Measurements from ENCODE around the gene SMARCA4.
"Not testable (repeated sequence)": the region's sequence is repeated elsewhere in the genome, so short reads cannot be mapped to it uniquely, and the experiment has no call there.

The SMARCA4 gene

DNA sequence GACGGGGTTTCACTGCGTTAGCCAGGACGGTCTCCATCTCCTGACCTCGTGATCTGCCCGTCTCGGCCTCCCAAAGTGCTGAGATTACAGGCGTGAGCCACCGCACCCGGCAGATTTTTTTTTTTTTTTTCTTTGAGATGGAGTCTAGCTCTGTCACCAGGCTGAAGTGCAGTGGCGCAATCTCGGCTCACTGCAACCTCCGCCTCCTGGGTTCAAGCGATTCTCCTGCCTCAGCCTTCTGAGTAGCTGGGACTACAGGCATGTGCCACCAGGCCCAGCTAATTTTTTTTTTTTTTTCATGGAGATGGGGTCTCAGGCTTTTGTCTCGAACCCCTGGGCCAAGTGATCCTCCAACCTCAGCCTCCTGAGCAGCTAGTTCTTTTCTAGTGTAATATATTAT lies 19.2 kb upstream of the SMARCA4 start:
- H2AK5ac ChIP-seq (ENCODE audit: low read length); H4K8ac ChIP-seq (ENCODE audit: low read depth, low read length); H3K4me3 ChIP-seq (ENCODE audit: low read depth, low read length); H3K27me3 ChIP-seq (ENCODE audit: insufficient read depth, low read length); H3K9ac ChIP-seq (ENCODE audit: low read length); H4K12ac ChIP-seq (ENCODE audit: low read depth, low read length); H3K79me2 ChIP-seq (ENCODE audit: control insufficient read depth, insufficient read depth, low read length, poor library complexity); H3K4me1 ChIP-seq (ENCODE audit: control insufficient read depth in 1 of 2, insufficient read depth in 2 of 2, low read length in 2 of 2); H3K27ac ChIP-seq (ENCODE audit: low read depth, low read length); H3K9me3 ChIP-seq (ENCODE audit: insufficient read depth, low read depth, low read length); H2AFZ ChIP-seq (ENCODE audit: insufficient read depth, low read length, poor library complexity); H3K23ac ChIP-seq (ENCODE audit: low read length); H3K36me3 ChIP-seq (ENCODE audit: control insufficient read depth in 1 of 2, insufficient read depth in 2 of 2, low read length in 2 of 2); H2BK12ac ChIP-seq (ENCODE audit: low read length); H3K4ac ChIP-seq (ENCODE audit: low read depth, low read length); H3K4me2 ChIP-seq (ENCODE audit: low read length); H3K18ac ChIP-seq (ENCODE audit: low read length); H2BK120ac ChIP-seq (ENCODE audit: insufficient read depth, low read length, poor library complexity); DNase-seq; H2BK5ac ChIP-seq (ENCODE audit: low read depth, low read length, poor library complexity); H3K14ac ChIP-seq (ENCODE audit: low read length); H4K91ac ChIP-seq (ENCODE audit: low read depth, low read length); H3K79me1 ChIP-seq (ENCODE audit: low read length): not testable (repeated sequence)
- no CpG with 5 or more reads among the region's 14 CpGs for WGBS (ENCODE audit: extremely low coverage, insufficient coverage, insufficient read length)

GRCh38 chr19:10943412-10943811 lies 17.4 kb upstream of the SMARCA4 start:
- H3K79me1 ChIP-seq (ENCODE audit: low read length); H3K18ac ChIP-seq (ENCODE audit: low read length): not testable (repeated sequence)
- no CpG with 5 or more reads among the region's 4 CpGs for WGBS (ENCODE audit: extremely low coverage, insufficient coverage, insufficient read length)

DNA sequence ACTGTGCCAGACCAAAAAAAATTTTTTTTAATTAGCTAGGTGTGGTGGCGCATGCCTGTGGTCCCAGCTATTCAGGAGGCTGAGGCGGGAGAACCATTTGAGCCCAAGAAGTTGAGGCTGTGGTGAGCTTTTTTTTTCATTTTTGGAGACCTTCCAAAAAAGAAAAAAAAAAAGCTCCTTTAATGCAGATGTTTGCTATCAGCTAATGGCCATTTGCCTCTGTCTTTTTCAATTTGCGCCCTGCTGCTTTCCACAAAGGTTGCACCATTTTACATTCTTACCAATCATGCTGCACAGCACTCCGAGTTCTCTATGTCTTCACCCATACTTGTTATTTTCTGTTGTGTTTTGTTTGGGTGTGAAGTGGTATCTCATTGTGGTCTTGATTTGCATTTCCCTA lies 15.6 kb upstream of the SMARCA4 start:
- Histone ChIP-seq H2BK120ac (ENCODE audit: insufficient read depth, low read length, poor library complexity) (no peak overlapping the region), H3K14ac (ENCODE audit: low read length) (no peak overlapping the region)
- no CpG with 5 or more reads among the region's 4 CpGs for WGBS (ENCODE audit: extremely low coverage, insufficient coverage, insufficient read length)

More at GRCh38 chr19:10943412-10943811, 17.4 kb upstream of the SMARCA4 start:
- H3K9me3 ChIP-seq (ENCODE audit: insufficient read depth, low read depth, low read length); H4K91ac ChIP-seq (ENCODE audit: low read depth, low read length); H2AFZ ChIP-seq (ENCODE audit: insufficient read depth, low read length, poor library complexity); H3K4me3 ChIP-seq (ENCODE audit: low read depth, low read length); H4K8ac ChIP-seq (ENCODE audit: low read depth, low read length); DNase-seq; H3K23ac ChIP-seq (ENCODE audit: low read length); H3K4me1 ChIP-seq (ENCODE audit: control insufficient read depth in 1 of 2, insufficient read depth in 2 of 2, low read length in 2 of 2); H2BK120ac ChIP-seq (ENCODE audit: insufficient read depth, low read length, poor library complexity); H3K79me2 ChIP-seq (ENCODE audit: control insufficient read depth, insufficient read depth, low read length, poor library complexity); H3K4ac ChIP-seq (ENCODE audit: low read depth, low read length); H3K27me3 ChIP-seq (ENCODE audit: insufficient read depth, low read length); H2BK12ac ChIP-seq (ENCODE audit: low read length); H2BK5ac ChIP-seq (ENCODE audit: low read depth, low read length, poor library complexity); H3K9ac ChIP-seq (ENCODE audit: low read length); H2AK5ac ChIP-seq (ENCODE audit: low read length); H3K4me2 ChIP-seq (ENCODE audit: low read length); H3K27ac ChIP-seq (ENCODE audit: low read depth, low read length); H3K36me3 ChIP-seq (ENCODE audit: control insufficient read depth in 1 of 2, insufficient read depth in 2 of 2, low read length in 2 of 2); H4K12ac ChIP-seq (ENCODE audit: low read depth, low read length); H3K14ac ChIP-seq (ENCODE audit: low read length): not testable (repeated sequence)

DNA sequence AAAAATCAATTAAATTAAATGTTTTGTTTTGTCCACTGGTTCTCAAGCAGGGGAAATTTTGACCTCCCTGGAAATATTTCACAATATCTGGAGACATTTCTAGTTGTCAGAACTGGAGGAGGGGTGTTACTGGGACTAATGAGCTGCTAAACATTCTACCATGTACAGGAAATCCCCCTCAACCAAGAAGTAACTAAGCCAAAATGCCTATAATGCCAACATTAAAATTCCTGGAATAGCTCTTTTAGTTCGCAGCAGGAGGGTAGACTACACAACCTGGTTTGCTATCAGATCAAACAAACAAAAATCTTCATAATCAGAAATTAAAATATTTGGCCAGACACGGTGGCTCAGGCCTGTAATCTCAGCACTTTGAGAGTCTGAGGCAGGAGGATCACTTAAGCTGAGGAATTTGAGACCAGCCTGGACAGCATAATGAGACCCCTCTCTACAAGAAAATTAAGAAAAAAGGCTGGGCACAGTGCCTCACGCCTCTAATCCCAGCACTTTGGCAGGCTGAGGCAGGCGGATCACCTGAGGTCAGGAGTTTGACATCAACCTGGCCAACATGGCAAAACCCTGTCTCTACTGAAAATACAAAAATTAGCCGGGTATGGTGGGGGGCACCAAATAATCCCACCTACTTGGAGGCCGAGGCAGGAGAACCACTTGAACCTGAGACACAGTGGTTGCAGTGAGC lies 13.7 kb upstream of the SMARCA4 start:
- no peak overlapping the region for H2BK120ac ChIP-seq (ENCODE audit: insufficient read depth, low read length, poor library complexity)
- no peak overlapping the region for H3K14ac ChIP-seq (ENCODE audit: low read length)
- no peak overlapping the region for H2AK5ac ChIP-seq (ENCODE audit: low read length)
- no peak overlapping the region for H4K12ac ChIP-seq (ENCODE audit: low read depth, low read length)
- peak; percentile 30 to 74 for DNase-seq
- no peak overlapping the region for H2BK12ac ChIP-seq (ENCODE audit: low read length)
- H3K18ac ChIP-seq (ENCODE audit: low read length) = no peak overlapping the region
- no peaks in the 10 kb centered on the region for H3K9me3 ChIP-seq (ENCODE audit: insufficient read depth, low read depth, low read length)
- no peak overlapping the region for H4K8ac ChIP-seq (ENCODE audit: low read depth, low read length)
- no peak overlapping the region for H3K27ac ChIP-seq (ENCODE audit: low read depth, low read length)
- H3K9ac ChIP-seq (ENCODE audit: low read length) = no peak overlapping the region
- H3K4me1 ChIP-seq (ENCODE audit: control insufficient read depth in 1 of 2, insufficient read depth in 2 of 2, low read length in 2 of 2) = no peaks in the 10 kb centered on the region
- H2AFZ ChIP-seq (ENCODE audit: insufficient read depth, low read length, poor library complexity) = no peak overlapping the region
- no CpG with 5 or more reads among the region's 6 CpGs for WGBS (ENCODE audit: extremely low coverage, insufficient coverage, insufficient read length)
- no peaks in the 10 kb centered on the region for H3K27me3 ChIP-seq (ENCODE audit: insufficient read depth, low read length)
- H3K23ac ChIP-seq (ENCODE audit: low read length) = no peak overlapping the region
- no peak overlapping the region for H3K4me2 ChIP-seq (ENCODE audit: low read length)
- H3K4ac ChIP-seq (ENCODE audit: low read depth, low read length) = no peak overlapping the region
- no peaks in the 10 kb centered on the region for H3K79me2 ChIP-seq (ENCODE audit: control insufficient read depth, insufficient read depth, low read length, poor library complexity)
- H3K4me3 ChIP-seq (ENCODE audit: low read depth, low read length) = no peak overlapping the region
- H4K91ac ChIP-seq (ENCODE audit: low read depth, low read length) = no peak overlapping the region
- no peaks in the 10 kb centered on the region for H3K36me3 ChIP-seq (ENCODE audit: control insufficient read depth in 1 of 2, insufficient read depth in 2 of 2, low read length in 2 of 2)
- no peak overlapping the region for H2BK5ac ChIP-seq (ENCODE audit: low read depth, low read length, poor library complexity)
- no peaks in the 10 kb centered on the region for H3K79me1 ChIP-seq (ENCODE audit: low read length)

More for the DNA sequence above, 15.6 kb upstream of the SMARCA4 start:
- no peak overlapping the region for H2BK12ac ChIP-seq (ENCODE audit: low read length)
- H3K27ac ChIP-seq (ENCODE audit: low read depth, low read length) = no peak overlapping the region
- H3K4ac ChIP-seq (ENCODE audit: low read depth, low read length) = no peak overlapping the region
- no peak for DNase-seq
- no peak overlapping the region for H4K12ac ChIP-seq (ENCODE audit: low read depth, low read length)
- H3K18ac ChIP-seq (ENCODE audit: low read length) = no peak overlapping the region
- H3K79me2 ChIP-seq (ENCODE audit: control insufficient read depth, insufficient read depth, low read length, poor library complexity) = no peaks in the 10 kb centered on the region
- no peak overlapping the region for H3K4me2 ChIP-seq (ENCODE audit: low read length)
- H3K9ac ChIP-seq (ENCODE audit: low read length) = no peak overlapping the region
- H4K91ac ChIP-seq (ENCODE audit: low read depth, low read length) = no peak overlapping the region
- H4K8ac ChIP-seq (ENCODE audit: low read depth, low read length) = no peak overlapping the region
- H2AFZ ChIP-seq (ENCODE audit: insufficient read depth, low read length, poor library complexity) = no peak overlapping the region
- no peaks in the 10 kb centered on the region for H3K79me1 ChIP-seq (ENCODE audit: low read length)
- no peaks in the 10 kb centered on the region for H3K36me3 ChIP-seq (ENCODE audit: control insufficient read depth in 1 of 2, insufficient read depth in 2 of 2, low read length in 2 of 2)
- H3K4me1 ChIP-seq (ENCODE audit: control insufficient read depth in 1 of 2, insufficient read depth in 2 of 2, low read length in 2 of 2) = no peaks in the 10 kb centered on the region
- H2BK5ac ChIP-seq (ENCODE audit: low read depth, low read length, poor library complexity) = no peak overlapping the region
- H3K9me3 ChIP-seq (ENCODE audit: insufficient read depth, low read depth, low read length) = no peaks in the 10 kb centered on the region
- no peaks in the 10 kb centered on the region for H3K27me3 ChIP-seq (ENCODE audit: insufficient read depth, low read length)
- H3K23ac ChIP-seq (ENCODE audit: low read length) = no peak overlapping the region
- no peak overlapping the region for H3K4me3 ChIP-seq (ENCODE audit: low read depth, low read length)
- no peak overlapping the region for H2AK5ac ChIP-seq (ENCODE audit: low read length)

All from trophoblast cell (in vitro differentiated cells and primary cell).